ENCODE data around the gene OGA. TPM values are rescaled to one million over a fixed set of nuclear protein-coding genes. Genes with fewer than 3 reads are reported as not detected.

OGA gene
- total and polyA plus RNA-seq, 2 donors (not counting 3 experiments of a cell fraction or from before 2014, with no cell fraction given) = 30.8 to 118 TPM

DNA sequence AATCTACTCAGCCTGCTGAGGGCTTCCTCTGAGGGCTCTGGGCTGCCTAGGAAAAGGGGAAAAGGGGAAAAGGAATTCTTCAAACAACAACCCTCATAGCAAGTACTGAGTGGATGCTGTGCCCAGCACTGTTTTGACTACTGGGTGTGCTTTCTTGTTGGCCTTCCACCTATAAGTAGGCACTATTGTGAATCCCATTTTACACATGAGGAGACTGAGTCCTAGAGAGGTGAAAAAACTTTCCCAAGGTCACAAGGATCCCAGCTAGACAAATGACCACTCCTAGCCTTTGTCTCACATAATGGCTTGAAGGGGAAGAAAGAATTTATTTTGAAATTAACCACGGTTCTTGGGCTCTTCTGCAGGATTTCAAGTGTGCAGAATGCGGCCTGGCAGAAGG, 59.4 kb downstream of the OGA start:
- DNase-seq (ENCODE audit: low read depth, low spot score) = no peak
- dilution Hi-C loops (cut with MboI; ENCODE audit: extremely low pct_ligation_motif_present, low sequenced_read_pairs) (no loop called here), intact Hi-C loops (cut with micrococcal nuclease) (no loop called here)
- Histone ChIP-seq H3K4me1 (ENCODE audit: control insufficient read depth, extremely low read depth, insufficient read depth, low read length) (no peaks in the 10 kb centered on the region), H4K20me1 (replicated peaks; ENCODE audit: control insufficient read depth, extremely low read depth, insufficient read depth, low read length) (no peaks in the 10 kb centered on the region), H3K9me1 (replicated peaks; ENCODE audit: control insufficient read depth, extremely low read depth, insufficient read depth, low read length) (no peaks in the 10 kb centered on the region), H3K4me3 (replicated peaks in 1 of 3; ENCODE audit: insufficient read depth in 1 of 3, low read depth in 1 of 3, low read length in 3 of 3) (no peak overlapping the region), H3K9me3 (replicated peaks; ENCODE audit: control insufficient read depth, insufficient read depth, low read length) (no peaks in the 10 kb centered on the region), H3K79me2 (ENCODE audit: control insufficient read depth, insufficient read depth, low read length) (no peaks in the 10 kb centered on the region), H3K36me3 (ENCODE audit: control insufficient read depth in 2 of 2, extremely low read depth in 1 of 2, insufficient read depth in 2 of 2, low read length in 2 of 2) (no peaks in the 10 kb centered on the region), H2AFZ (ENCODE audit: low read depth, low read length) (no peak overlapping the region), H3K9ac (replicated peaks; ENCODE audit: extremely low read depth, insufficient read depth, low read length) (no peak overlapping the region), H3K4me2 (ENCODE audit: insufficient read depth, low read length) (no peak overlapping the region), H3K27ac (ENCODE audit: insufficient read depth, low read depth, low read length) (no peak overlapping the region), H3K27me3 (ENCODE audit: control insufficient read depth in 2 of 2, insufficient read depth in 2 of 2, low read length in 2 of 2) (peaks cover 3 to 17% of the 10 kb centered on the region in 2 experiments)
- FAIRE-seq = no peak
- TF ChIP-seq, protein P1, sequence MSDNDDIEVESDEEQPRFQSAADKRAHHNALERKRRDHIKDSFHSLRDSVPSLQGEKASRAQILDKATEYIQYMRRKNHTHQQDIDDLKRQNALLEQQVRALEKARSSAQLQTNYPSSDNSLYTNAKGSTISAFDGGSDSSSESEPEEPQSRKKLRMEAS (IDR thresholded peaks at IDR 0.05; ENCODE audit: insufficient read depth, insufficient read length) = no peak
- TF ChIP-seq MYC (IDR thresholded peaks at IDR 0.05; ENCODE audit: low read depth, low read length) (no peak), JUN (IDR thresholded peaks at IDR 0.05; ENCODE audit: borderline replicate concordance, insufficient read depth, insufficient read length, low read depth) (no peak), POLR2AphosphoS5 (IDR thresholded peaks at IDR 0.05; ENCODE audit: insufficient read depth, low read depth, low read length) (no peak), EZH2 (IDR thresholded peaks at IDR 0.05; ENCODE audit: borderline replicate concordance, low read depth, low read length, severe bottlenecking) (no peak), POLR2A (IDR thresholded peaks at IDR 0.05; ENCODE audit: low read depth, low read length) (no peak), GATA2 (IDR thresholded peaks at IDR 0.05; ENCODE audit: insufficient read depth, insufficient read length, low read depth, low read length) (no peak), FOS (IDR thresholded peaks at IDR 0.05; ENCODE audit: borderline replicate concordance, insufficient read depth, low read length) (no peak)
- TF ChIP-seq, protein P2, sequence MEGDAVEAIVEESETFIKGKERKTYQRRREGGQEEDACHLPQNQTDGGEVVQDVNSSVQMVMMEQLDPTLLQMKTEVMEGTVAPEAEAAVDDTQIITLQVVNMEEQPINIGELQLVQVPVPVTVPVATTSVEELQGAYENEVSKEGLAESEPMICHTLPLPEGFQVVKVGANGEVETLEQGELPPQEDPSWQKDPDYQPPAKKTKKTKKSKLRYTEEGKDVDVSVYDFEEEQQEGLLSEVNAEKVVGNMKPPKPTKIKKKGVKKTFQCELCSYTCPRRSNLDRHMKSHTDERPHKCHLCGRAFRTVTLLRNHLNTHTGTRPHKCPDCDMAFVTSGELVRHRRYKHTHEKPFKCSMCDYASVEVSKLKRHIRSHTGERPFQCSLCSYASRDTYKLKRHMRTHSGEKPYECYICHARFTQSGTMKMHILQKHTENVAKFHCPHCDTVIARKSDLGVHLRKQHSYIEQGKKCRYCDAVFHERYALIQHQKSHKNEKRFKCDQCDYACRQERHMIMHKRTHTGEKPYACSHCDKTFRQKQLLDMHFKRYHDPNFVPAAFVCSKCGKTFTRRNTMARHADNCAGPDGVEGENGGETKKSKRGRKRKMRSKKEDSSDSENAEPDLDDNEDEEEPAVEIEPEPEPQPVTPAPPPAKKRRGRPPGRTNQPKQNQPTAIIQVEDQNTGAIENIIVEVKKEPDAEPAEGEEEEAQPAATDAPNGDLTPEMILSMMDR (IDR thresholded peaks at IDR 0.05; ENCODE audit: extremely low read depth in 1 of 2, insufficient read depth in 1 of 2, low read depth in 1 of 2, low read length in 2 of 2) = no peak
- ChIA-PET POLR2A (no interaction called here), CTCF (interaction anchor here (1.8 to 2.2 kb wide), 2 partner anchors 14 to 22 kb away, joined by 8 to 9 read pairs; no protein-coding TSS in a partner anchor)
- no TSS peak for BruUV-seq (replicated peaks)
